ENCODE results near the gene SRGAP3.

SRGAP3 gene

DNA sequence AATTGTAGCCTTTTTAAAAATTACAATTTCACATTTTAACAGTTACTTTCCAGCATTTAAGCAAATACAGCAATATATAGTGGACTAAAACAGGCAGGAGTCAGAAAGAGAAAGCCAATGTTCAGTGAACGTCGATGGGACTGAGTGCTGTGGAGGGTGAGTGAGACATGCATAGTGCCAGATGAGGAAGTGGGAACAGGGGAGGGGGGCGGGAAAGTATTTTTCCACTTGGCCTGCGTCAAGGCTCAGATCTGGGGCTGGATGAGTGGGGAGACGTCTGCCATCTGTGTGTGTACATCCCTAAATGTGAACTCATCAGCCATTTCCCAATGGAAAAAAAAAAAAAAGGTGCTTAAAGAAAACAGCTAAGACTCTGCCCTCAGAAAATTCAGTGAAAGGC, 266.9 kb downstream of the SRGAP3 start:
- DNase-seq = no peak

DNA sequence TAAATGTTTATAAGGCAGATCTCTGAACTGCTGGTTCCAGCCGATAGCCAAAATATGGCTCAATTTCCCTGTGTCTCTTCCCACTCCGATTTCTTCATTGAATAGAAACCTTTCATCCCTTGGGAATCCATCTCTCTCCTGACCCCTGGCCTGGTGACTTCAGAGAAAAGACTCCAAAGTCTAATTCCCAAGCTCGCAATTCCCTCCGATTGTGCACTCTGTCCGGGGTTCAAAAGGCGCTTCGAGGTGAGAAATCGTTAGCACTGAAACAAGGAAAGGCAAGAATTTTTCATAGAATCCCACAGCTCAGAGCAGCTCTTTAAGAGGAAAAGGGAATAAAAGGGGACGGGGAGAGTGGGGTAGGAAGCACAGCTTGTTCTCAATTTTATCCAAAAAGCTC, 267.7 kb downstream of the SRGAP3 start:
- no peak for DNase-seq

DNA sequence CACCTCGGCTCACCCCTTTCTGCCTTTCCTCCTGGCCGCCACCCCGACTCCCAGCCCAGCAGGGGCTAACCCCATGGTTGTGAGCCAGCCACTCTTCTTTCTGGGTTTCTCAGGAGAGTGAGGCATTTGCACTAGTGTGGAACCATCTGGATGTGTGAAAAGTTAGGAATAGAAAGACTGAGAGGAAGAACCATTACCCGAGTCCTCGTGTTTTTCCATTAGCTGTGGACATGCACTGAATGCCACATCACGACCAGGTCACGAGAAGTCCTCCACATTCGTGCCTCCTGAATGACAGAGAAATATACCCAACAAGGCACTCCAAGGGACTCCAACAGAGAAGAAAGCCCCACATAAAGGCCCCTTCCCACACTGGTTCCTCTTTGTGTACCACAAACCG, 268.1 kb downstream of the SRGAP3 start:
- DNase-seq = no peak

DNA sequence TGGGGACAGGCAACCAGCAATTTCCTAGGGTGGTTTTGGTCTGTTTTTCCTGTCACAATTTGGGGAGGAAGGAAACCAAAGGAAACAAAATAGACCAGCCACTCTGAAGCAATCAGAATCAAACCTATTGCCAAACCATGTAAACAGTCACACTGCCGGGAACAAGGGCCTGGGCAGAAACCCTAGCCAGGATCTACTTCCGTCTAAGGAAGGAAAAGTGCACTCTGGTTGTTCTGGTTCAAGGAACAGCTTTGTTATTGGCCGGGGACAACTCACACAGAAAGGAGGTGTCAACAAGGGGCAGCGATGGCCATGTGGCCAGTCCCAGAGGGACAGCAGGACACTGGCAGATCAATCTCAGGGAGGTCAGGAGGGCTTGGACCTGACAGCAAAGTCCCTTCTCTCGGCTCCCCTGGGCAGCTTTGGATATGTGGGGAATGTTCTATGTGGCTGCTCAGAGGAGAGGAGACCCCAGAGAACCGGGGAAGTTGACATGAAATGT, 268.6 kb downstream of the SRGAP3 start:
- no peak for DNase-seq

DNA sequence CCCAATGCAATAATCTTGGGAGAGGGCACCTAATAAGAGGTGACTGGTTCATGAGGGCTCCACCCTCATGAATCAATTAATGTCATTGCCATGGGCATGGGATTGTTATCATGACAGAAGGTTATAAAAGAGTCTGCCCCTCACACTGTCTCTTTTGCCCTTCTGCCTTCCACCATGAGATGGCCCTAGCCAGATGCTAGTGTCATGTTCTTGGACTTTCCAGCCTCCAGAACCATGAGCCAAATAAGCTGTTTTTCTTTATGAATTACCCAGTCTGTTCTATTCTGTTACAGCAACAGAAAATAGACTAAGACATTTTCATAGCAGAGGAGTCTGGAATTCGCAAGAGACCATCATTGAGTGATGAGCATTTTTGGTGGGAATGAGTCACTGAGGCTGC, 270.2 kb downstream of the SRGAP3 start:
- no peak for DNase-seq

DNA sequence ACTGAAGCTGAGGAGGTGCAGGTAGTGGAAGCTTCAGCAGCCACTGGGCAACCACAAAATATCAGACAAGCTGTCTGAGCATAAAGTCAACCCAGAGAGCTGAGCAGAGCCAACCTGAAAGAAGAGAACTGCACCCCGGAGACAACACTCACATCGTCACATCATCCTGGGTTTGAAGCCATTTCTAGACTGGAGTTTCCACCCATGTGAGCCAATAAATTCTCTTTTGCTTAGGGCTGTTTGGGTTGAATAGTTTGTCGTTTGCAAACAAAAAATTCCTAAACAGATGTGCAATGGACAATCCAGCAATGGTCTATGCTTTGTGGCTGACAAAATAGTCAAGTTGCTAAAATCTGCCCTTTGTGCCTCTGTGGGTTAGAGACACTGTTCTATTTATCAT, 270.9 kb downstream of the SRGAP3 start:
- DNase-seq = no peak

DNA sequence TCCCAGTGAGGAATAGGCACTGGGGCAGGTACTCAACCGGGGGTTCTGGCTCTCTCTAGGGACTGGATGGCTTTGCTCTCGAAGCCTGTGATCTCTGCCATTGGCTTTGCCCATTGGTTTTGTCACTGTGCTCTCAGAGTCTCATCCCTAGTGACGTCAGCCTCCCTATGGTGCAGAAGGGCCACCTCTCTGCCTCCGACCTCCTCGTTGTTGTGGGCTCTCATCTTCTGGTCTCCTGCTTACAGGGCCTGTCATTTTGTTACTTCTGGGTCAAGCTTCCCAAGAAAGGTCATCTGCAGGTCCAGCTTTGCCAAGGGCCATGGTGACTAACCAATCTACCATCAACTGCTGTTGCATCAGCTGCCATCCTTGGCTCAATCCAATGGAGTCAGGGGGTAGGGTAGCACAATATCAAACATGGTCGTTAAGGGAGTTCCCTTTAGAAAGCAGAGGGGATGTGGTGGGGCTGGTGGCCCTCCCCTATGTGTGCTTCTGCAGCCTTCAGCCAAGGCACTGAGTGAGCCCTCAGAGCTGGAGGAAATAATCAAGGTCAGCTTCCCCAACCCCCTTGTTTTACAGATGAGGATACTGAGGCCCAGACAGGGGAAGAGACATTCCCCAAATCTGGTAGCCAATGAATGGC, 272.8 kb downstream of the SRGAP3 start:
- DNase-seq = no peak

DNA sequence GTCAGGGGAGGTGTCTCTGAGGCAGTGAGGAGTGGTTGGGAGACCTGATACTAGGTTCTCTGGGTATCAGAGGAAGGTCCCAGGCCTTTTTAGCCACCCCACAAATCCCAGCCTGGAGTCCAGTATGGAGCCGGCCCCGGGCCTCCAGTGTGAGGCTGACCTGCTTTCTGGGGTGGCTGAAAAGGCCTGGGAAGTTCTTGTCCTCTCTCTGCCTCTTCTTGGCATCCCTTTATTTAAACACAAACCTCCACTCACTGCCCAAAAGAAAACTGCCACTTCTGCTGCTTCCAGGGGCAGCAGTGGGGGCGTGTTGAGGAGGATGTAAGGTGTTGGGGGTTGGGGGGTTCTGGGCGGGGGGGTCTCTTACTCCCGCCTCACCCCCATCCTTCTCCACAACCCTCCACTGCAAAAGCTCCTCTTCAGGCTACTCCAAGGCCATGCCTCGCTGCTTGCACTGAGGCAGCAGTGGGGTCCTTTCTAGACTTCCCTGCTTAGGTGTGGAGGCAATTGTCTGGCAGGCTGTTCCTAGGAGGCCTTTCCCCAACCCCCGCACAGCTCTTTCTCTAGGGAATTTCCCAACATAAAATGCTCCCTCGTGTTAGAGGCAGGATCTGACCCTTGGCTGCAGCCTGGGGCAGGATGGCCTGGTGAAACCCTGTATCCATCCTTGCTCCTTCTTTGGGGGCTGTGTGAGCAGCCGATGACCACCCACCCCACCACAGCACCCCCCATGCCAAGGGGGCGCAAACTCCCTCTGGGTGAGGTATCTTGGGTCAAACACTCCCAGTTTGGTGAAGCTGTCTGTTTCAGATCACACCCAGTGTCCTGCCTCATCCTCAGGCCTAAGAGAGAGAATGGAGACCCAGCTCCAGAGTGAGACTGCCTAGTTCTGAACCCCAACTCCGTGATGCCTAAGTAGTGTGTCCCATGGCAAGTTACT, 274.1 kb downstream of the SRGAP3 start:
- DNase-seq = no peak

DNA sequence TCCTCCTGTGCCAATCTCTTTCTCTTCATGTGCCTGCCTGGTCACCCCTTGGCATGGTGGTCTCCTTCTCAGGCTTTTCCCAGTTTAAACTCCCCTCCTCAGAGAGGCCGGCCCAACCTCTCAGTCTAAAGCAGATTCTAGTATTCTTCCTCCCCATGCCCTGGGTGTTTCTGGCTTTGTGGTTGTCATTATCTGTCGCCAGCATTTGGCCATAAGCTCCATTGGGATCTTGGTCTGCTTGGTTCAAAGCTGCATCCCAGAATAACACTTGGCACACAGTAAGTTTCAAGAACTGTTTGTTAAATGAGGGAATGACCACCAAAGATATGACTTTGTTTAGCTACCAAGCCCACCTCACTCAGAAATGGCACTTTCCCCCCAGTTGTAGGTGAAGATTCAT, 275.0 kb downstream of the SRGAP3 start:
- DNase-seq = no peak

DNA sequence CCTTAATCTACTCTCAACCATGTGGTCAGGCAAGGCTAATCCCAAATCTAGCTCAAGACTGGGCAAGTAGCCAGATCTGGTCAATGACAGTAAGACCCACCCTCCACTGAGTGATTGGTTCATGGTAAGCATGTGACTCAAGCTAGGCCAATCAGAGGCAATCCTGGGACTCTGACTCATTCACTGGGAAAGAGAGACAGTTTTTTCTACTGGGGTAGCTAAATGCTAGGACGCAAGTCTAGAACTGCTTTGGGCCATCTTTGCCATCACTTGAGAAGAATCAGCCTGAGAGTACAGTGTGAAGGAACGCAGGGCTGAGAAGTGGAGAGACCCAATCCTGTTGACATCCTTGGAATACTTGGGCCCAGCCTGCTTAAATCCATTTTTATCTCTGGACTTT, 276.8 kb downstream of the SRGAP3 start:
- peak in 1 of 2 experiments; percentile 14 for DNase-seq

DNA sequence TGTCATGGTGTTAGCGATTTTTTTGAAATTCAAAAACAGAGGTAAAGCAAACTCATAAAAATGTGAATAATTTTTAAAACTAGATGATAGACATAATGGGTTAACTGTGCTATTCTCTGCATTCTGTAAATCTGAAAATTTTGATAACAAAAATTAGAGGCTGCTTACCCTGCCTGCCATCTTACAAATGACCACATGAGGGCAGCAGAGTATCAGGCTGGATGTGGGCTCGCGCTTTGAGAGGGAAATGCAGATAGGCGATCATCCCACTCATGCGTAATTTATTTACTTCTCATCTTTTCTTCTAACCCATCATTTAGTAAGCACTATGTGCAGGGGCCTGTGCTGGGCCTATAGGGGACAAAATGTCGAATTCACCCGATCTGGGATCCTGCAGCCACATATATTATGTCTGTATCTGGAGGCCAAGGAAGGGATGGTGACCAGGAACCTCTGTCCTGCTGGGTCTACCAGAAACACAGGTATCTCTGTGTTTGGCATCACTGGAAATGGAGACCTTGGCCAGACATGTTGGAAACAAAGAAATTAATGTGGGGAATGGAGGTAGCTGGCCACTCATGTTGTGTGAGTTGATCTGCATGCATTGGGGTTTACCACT, 278.4 kb downstream of the SRGAP3 start:
- DNase-seq = peak; percentile 47 to 65

DNA sequence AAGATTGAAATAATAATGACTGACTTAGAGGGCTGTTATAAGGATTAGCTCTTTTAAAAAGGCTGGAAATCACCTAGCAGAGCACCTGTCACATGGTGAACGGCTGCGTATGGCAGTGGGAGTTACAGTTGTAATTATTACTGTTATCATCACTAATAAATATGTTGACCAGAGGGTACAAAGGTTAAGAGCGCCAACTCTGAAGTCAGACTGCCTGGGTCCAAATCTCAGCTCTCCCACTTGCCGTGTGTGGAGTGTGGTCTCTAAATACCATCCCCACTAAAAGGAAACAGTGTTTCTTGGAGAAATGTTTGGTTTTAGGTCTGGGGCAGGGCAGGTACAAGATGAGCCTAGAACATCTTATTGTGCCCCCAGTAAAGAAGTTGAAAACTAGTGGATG, 280.2 kb downstream of the SRGAP3 start:
- no peak for DNase-seq

DNA sequence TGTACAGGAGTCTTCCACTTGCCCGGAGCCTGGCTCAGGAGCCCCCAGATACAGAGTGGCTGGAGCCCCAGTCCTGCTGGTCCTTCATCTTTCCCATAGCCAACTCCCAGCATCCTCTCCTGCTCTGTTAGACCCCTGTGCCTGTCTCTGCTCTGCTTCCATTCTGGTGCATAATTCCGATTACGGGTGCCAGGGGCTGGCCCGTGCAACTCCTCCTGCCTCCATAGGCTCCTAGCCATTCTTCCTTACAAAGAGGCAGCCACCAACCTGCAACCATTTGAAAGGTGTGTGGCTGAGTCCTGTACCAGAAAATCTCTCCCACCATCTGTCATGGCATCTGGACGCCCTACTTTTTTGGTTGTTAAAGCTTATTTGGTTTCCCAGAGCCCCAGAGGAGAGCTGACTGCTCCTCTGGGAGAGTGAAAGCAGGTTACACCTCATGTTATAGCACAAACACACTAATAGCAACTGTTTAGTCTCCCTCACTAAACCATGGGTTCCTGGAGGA, 281.0 kb downstream of the SRGAP3 start:
- DNase-seq = no peak

DNA sequence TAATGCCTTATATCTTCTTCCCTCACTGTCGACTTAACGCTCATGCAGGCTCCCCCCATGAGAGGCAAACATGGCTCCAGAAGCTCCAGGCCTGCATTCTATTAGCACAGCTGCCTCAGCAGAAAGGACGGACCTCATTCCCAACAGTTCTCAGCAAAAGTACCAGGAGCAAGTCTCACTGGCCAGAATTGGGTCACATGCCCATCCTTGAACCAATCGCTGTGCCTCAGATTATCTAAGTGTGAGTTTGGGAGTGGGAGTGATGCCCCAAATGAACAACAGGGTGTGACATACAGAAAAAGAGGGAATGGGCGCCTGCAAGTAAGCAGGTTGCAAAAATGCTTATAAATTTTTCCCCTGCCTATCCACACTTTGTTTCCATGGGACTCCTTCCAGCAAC, 281.9 kb downstream of the SRGAP3 start:
- DNase-seq = no peak

DNA sequence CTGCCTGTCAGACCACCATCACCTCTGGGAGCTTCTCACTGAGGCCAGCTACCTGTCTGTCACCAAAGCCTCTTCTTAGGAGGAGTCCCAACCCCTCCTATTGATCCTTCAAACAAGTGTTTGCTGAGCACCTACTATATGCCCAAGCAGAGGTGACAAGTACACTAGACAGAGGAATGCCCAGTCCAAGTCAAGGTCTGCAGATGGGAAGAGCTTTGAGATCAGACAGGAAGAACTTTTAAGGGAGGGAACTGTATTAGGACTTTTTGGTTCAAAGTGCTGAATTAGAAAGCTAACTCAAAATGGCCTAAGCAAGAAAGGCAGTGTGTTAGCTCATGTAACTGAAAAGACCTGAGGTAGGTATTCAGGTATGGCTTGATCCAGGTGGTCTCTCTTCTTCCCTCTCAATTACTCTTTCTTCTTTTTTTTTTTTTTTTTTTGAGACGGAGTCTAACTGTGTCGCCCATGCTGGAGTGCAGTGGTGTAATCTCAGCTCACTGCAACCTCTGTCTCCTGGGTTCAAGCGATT, 282.6 kb downstream of the SRGAP3 start:
- no peak for DNase-seq

DNA sequence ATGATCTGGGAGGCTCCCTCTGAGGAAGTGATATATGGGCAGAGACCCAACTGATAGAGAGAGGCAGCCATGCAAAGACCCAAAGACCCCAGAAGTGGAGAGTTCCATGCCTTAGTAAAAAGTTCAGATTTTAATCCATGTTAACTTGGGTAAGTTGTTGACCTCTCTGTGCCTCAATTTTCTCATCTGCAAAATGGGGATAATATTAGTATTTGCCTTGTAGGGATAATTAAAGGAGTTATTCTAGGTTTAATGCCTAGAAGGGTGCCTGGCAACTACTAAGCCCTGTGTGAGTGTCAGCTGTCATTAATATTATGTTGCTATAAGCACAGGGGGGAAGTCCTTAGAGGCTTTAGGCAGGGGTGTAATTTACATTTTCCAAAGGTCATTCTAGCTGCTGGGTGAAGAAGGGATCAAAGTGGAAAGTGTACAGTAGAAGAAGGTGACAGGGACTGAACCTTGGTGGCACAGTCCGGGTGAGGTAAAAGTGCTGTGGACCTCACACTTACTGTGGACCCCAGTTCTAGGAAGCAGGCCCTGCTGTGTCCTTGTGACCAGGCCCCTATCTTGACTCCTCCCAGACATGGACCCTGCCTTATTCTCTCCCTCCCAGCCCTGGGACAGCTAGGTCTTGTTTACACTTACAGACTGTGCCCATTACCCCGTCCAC, 283.2 kb downstream of the SRGAP3 start:
- DNase-seq = no peak

DNA sequence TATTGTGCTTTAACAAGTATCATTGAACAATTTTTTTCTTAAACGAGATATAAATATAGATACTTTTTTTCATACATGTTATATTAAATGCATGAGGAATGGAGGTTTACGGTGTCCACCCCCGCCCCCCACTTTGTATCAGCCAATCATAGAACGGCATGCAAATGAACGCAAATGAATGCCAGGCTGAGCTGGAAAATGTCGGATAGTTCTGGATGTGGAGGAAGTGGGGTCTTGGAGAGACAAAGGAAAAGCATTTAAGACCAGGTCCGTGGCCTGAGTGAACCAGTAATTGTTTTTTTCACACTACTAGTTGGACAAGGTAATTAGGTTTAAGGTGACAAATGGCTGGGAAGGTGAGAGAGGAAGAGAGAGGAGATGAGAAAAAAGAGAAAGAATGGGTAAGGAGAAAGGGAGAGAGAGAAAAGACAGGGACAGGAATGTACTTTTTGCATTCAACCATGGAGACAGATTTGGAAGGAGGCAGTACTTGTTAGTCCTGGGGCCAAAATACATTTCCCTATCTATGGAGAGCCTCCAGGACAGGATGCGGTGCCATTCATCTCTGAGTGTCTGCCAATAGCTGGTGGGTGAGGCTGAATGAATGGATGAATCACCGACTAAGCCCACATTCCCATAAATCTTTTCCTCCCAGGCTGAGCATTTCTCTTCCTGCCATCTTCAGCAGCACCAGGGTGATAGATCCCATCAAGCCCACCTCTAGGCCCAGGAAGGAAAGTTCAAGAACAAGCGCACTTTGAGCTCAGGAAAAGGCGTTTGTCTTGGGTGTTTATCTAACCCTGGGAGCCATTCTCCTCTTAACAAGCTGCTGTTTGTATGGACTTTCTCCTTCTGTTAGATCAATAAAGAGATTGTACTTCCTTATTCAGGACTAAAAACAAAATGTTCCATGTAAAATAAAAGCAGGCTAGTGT, 284.7 kb downstream of the SRGAP3 start:
- peak; percentile 10 to 73 for DNase-seq

DNA sequence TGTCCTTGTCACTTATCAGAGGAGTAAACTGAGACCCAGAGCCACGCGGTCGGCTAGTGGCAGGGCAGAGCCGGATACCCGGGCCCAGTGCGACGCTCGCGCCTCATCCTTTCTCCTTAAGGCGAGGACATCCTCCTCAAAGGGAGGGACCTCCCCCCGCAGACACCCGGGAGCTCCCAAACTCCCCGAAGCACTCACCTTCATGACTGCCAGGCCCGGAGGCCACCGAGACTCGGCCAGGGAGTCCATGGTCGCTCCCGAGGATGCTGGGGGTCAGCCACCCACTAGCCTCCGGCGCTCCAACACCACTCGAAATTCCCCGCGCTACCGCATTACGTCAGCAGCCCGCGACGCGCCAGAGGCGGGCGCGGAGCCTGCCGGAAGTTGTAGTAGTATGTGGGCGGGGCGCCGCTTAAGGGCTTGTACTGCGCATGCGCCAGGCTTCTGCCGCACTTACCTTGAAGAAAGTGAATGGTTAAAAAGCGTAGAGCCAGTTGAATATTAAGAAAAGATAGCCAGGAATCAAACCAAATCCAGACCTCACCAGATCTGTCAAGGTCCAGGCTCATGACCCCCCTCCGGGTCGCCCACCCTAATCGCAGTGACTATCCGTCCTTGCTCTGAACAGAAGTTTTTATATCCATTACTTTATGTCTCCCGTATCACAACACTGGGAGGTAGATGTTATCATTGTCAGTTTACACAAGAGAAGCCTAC, 286.2 kb downstream of the SRGAP3 start, which contains the start of gene RAD18:
TSS of gene RAD18 (minus strand) at position 336 of the 717 bp plus-strand sequence. CDS start at position 249, 87 bp downstream.
- peak; percentile 79 to 96 for DNase-seq

DNA sequence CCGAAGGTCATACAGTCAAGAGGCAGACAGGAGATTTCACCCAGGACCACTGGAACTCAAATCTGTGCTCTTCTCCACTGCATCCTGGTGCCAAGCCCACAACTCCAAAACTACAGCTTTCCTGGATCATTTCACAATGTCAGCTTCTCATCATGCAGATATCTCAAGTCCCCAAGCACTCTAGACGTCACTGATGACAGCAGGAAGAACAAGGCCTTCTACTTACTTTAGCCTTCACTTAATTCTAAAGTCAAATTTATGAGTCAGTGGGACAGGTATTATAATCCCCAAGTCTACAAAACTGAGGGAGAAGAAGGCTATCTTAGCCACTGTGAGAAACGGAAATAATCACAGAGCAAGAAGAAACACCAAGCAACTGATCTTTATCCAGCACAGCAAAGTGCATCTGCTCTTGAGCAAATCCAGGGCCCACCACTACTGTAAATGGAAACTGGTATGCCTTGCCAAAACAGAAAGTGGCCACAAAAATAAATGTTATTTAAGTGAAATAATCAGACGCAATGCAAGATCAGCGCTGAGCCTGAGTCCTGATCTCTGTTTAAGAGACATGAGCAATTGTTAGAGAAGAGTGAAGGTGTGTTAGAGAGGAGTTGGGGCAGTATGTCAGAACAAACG, 287.1 kb downstream of the SRGAP3 start:
- no peak for DNase-seq

DNA sequence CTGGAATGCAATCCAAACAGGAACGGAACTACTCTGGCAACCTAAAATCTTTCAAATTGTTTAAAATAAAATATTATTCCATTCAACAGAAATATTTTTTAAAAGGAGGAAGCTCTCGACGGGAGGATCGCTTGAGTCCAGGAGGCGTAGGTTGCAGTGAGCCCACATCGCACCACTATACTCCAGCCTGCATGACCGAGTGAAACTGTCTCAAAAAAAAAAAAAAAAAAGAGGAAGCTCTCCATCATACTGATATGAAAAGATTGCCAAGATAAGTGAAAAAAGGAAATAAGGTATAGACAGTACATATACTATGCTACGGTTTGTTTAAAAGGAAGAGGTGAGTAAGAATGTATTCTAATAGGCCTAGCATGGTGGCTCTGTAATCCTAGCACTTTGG, 289.8 kb downstream of the SRGAP3 start:
- no peak for DNase-seq

All from SW 1271 (cell line).